OCI-LY1 (cell line): ENCODE results near the gene DLX4.
A peak's percentile ranks its signal among the peaks of the same experiment; 100 is the strongest.

Experiments used
- H2AFZ ChIP-seq: fragments of 200-600 bp; sonication (generic), shearing (Covaris generic); 2 replicates; pipeline ENCODE4 v1.6.0; 2014; ENCODE audit warnings: antibody characterized with exemption, mild to moderate bottlenecking, low read length
- H3F3A ChIP-seq: fragments of 200-600 bp; sonication (generic), shearing (Covaris generic); 2 replicates; pipeline ENCODE4 v1.6.0; 2014; ENCODE audit warnings: mild to moderate bottlenecking, antibody characterized with exemption, low read length, moderate library complexity; ENCODE audit not compliant: insufficient read depth
- H3K27ac ChIP-seq: fragments of 200-600 bp; sonication (generic); 2 replicates; pipeline ENCODE4 v1.5.1; 2014; ENCODE audit warnings: low read length, mixed run types, mild to moderate bottlenecking, low read depth; ENCODE audit not compliant: poor library complexity, severe bottlenecking
- H3K27me3 ChIP-seq: fragments of 200-600 bp; sonication (generic); 2 replicates; pipeline ENCODE4 v1.6.0; 2014; ENCODE audit warnings: antibody characterized with exemption, mild to moderate bottlenecking, low read length, moderate library complexity; ENCODE audit not compliant: insufficient read depth
- H3K36me3 ChIP-seq: fragments of 200-600 bp; sonication (generic); 2 replicates; pipeline ENCODE4 v1.6.1; 2014; ENCODE audit warnings: mild to moderate bottlenecking, antibody characterized with exemption, low read length, moderate library complexity, mixed read lengths; ENCODE audit not compliant: insufficient read depth
- H3K4me1 ChIP-seq: fragments of 200-600 bp; sonication (generic); 2 replicates; pipeline ENCODE4 v1.5.1; 2014; ENCODE audit warnings: mild to moderate bottlenecking, low read length, moderate library complexity; ENCODE audit not compliant: insufficient read depth, severe bottlenecking
- H3K4me2 ChIP-seq: fragments of 200-600 bp; sonication (generic), shearing (Covaris generic); 2 replicates; pipeline ENCODE4 v1.6.1; 2014; ENCODE audit warnings: low read length
- H3K4me3 ChIP-seq: fragments of 200-600 bp; sonication (generic); 2 replicates; pipeline ENCODE4 v1.5.1; 2014; ENCODE audit warnings: low read length, low read depth, mild to moderate bottlenecking, mixed read lengths; ENCODE audit not compliant: poor library complexity, severe bottlenecking
- H3K79me2 ChIP-seq: fragments of 200-600 bp; shearing (Covaris generic); 2 replicates; pipeline ENCODE4 v1.6.1; 2016; ENCODE audit warnings: mixed run types, low read length, mixed read lengths; ENCODE audit not compliant: insufficient read depth
- H3K9ac ChIP-seq: fragments of 200-600 bp; sonication (generic), shearing (Covaris generic); 2 replicates; pipeline ENCODE4 v1.6.1; 2014; ENCODE audit warnings: mild to moderate bottlenecking, low read length, mixed read lengths
- H3K9me2 ChIP-seq: fragments of 200-600 bp; sonication (generic), shearing (Covaris generic); 2 replicates; pipeline ENCODE4 v1.6.1; 2014; ENCODE audit warnings: low read depth, mild to moderate bottlenecking, low read length, mixed read lengths
- H3K9me3 ChIP-seq: fragments of 200-600 bp; shearing (Covaris generic); 2 replicates; pipeline ENCODE4 v1.6.1; 2014; ENCODE audit warnings: low read length, mixed read lengths
- H4K20me1 ChIP-seq: fragments of 200-600 bp; sonication (generic), shearing (Covaris generic); 2 replicates; pipeline ENCODE4 v1.6.0; 2016; ENCODE audit warnings: mild to moderate bottlenecking, low read length; ENCODE audit not compliant: insufficient read depth
- EZH2 ChIP-seq: fragments of 200-600 bp; sonication (generic), shearing (Covaris generic); IDR thresholded peaks from 2 replicates; pipeline ENCODE4 v1.8.0; 2017; ENCODE audit warnings: borderline replicate concordance, mixed run types, mild to moderate bottlenecking, antibody characterized with exemption, low read length, moderate library complexity, mixed read lengths
- TF ChIP-seq, protein P1 (sequence below): fragments of 200-600 bp; sonication (generic), shearing (Covaris generic); IDR thresholded peaks from 2 replicates; pipeline ENCODE4 v1.5.1; 2017; ENCODE audit warnings: mild to moderate bottlenecking, antibody characterized with exemption, low read length, moderate library complexity, mixed read lengths

DLX4 gene

DNA sequence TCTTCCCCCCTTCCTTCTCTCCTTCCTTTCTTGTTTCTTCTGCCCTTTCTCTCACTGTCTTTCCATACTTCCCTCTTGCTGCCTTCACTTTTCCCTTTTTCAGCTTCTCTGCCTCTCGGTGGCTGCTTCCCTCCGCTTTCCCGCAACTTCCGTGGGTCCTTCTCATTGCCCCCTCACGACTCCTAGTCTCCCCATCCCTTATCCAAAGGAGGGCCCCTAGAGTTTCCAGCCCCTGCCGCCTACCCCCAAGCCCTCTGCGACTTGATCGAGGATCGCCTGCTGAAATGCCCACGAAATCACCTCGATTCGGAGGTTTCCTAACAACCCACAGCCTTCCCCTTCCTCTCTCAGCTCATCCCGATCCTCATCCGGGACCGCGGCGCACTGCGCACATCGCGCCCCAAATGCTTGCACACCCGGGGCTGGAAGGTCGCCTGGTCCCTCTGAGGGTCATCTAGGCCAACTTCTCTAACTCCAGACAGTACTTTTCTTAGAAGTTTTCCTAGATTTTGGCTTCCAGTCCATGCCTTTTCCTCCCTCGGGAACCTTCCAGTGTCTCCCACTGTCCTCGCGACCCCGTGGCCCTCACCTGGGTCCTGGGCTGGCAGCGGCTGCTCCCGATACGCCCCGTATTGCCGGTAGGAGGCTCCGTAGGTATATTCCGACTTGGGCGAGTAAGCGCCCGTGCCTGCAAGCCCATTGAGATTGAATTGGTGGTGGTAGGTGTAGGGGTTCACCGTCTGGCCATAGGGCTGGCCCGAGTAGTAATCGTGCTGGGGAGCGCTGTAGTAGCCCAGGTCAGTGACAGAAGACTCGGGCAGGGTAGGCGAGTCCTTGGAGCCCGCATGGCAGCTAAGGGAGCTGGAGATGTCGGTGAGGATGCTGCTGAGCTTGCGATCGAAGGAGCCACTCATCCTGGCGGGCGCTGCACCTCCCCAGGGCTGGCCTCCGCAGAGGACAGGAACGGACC, 25.4 kb downstream of the DLX4 start:
- Histone ChIP-seq H3K27me3 (peaks cover 6% of the 10 kb centered on the region; the same call in 1 of the 2 replicates), H3K79me2 (no peaks in the 10 kb centered on the region), H3F3A (no peaks in the 10 kb centered on the region), H2AFZ (no peak overlapping the region), H3K4me1 (peaks cover 4% of the 10 kb centered on the region), H4K20me1 (no peaks in the 10 kb centered on the region), H3K4me2 (0 out of 2 replicates have a peak overlapping the region, but pooled peaks have one; percentile 45), H3K9me2 (no peaks in the 10 kb centered on the region), H3K4me3 (no peak overlapping the region), H3K36me3 (no peaks in the 10 kb centered on the region), H3K9ac (no peak overlapping the region), H3K27ac (no peak overlapping the region), H3K9me3 (no peaks in the 10 kb centered on the region)
- no peak for TF ChIP-seq EZH2
- TF ChIP-seq, protein P1, sequence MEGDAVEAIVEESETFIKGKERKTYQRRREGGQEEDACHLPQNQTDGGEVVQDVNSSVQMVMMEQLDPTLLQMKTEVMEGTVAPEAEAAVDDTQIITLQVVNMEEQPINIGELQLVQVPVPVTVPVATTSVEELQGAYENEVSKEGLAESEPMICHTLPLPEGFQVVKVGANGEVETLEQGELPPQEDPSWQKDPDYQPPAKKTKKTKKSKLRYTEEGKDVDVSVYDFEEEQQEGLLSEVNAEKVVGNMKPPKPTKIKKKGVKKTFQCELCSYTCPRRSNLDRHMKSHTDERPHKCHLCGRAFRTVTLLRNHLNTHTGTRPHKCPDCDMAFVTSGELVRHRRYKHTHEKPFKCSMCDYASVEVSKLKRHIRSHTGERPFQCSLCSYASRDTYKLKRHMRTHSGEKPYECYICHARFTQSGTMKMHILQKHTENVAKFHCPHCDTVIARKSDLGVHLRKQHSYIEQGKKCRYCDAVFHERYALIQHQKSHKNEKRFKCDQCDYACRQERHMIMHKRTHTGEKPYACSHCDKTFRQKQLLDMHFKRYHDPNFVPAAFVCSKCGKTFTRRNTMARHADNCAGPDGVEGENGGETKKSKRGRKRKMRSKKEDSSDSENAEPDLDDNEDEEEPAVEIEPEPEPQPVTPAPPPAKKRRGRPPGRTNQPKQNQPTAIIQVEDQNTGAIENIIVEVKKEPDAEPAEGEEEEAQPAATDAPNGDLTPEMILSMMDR: no peak

DNA sequence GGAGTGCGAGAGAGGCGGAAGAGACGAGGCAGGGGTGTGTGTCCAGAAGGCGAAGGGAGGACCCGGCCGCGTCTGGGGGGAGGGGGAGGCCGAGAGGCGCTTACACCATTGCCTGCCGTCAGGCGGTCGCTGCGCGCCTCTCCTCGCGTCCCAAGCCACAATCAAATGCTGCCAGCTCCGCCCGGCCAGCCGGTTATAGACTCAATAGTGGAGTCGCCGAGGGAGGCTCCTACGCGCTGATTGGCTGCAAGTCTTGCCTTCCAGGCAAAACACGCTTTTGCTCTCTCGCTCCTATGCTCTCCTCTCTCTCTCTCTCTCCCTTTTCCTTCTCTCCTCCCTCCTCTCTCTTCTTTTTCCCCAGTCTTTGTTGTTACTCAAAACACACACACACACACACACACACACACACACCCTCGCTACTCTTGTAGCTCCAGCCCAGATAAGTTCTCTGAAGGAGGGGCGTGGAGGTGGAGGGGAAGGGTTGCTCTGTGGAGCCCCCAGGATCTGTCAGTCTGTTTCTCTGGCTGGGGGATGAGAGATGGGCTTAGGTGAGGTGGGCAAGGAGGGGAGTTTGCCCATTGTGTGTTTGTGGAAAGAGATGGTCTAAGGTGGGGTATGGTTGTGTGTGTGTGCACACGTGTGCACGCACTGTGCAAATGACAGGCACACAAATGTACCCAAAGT, 26.2 kb downstream of the DLX4 start, which contains the start of gene DLX3:
Gene DLX3 (minus strand): TSS at position 170 of the 684 bp plus-strand sequence. CDS start 226 bp downstream, outside the sequence.
- Histone ChIP-seq H3K4me3 (no peak within 1 kb of the TSS), H3K27me3 (peaks cover 5% of the 10 kb centered on the region; the same call in 1 of the 2 replicates), H3K4me1 (peaks cover 4% of the 10 kb centered on the region), H3K9ac (no peak within 1 kb of the TSS), H3K36me3 (no peaks in the 10 kb centered on the region), H3F3A (no peaks in the 10 kb centered on the region), H3K79me2 (no peaks in the 10 kb centered on the region), H3K27ac (no peak within 1 kb of the TSS), H3K4me2 (no peak within 1 kb of the TSS), H3K9me3 (no peaks in the 10 kb centered on the region), H3K9me2 (no peaks in the 10 kb centered on the region), H4K20me1 (no peaks in the 10 kb centered on the region), H2AFZ (no peak within 1 kb of the TSS)
- TF ChIP-seq, protein P1: no peak
- TF ChIP-seq EZH2: no peak

DNA sequence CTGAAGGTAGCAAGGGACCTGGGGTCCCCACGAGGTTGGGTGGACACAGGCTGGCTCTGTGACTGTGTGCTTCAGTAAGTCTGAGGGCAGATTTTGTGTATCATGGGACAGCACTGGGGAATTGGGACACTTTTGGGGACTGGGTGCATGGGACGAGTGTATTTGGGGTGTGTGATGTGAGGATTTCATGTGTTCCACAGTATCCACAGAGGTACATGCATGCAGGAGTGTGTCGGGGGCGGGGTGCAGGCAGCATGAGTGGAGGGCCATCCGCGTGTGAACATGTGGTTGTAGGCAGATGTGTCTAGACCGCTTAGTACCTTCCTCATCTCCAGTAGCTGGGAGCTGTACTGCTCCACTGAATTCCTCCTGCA, 27.1 kb downstream of the DLX4 start:
- H4K20me1 ChIP-seq: no peaks in the 10 kb centered on the region
- H3K9ac ChIP-seq: no peak overlapping the region
- H3K4me3 ChIP-seq: no peak overlapping the region
- H3K79me2 ChIP-seq: no peaks in the 10 kb centered on the region
- H3K36me3 ChIP-seq: no peaks in the 10 kb centered on the region
- no peak overlapping the region for H3K4me2 ChIP-seq
- H2AFZ ChIP-seq: no peak overlapping the region
- no peak for TF ChIP-seq EZH2
- TF ChIP-seq, protein P1: no peak
- H3K27ac ChIP-seq: no peak overlapping the region
- no peaks in the 10 kb centered on the region for H3F3A ChIP-seq
- peaks cover 5% of the 10 kb centered on the region; the same call in 1 of the 2 replicates for H3K27me3 ChIP-seq
- no peaks in the 10 kb centered on the region for H3K9me2 ChIP-seq
- no peaks in the 10 kb centered on the region for H3K9me3 ChIP-seq
- H3K4me1 ChIP-seq: peaks cover 4% of the 10 kb centered on the region
